CD14-positive monocyte (primary cell): ENCODE measurements around the gene EP400. TPM values are rescaled to one million over a fixed set of nuclear protein-coding genes. Genes with fewer than 3 reads are reported as not detected.

Experiments used
- DNase-seq, 3 donors: peaks; one replicate each; pipeline ENCODE4 v3.0.0-alpha.2; 2011 to 2022
- H2AFZ ChIP-seq: 2 replicates; pipeline ENCODE4 v1.6.0; 2012; ENCODE audit warnings: mild to moderate bottlenecking, low read depth, low read length, inconsistent platforms; ENCODE audit not compliant: insufficient read depth, poor library complexity, severe bottlenecking
- H3K27ac ChIP-seq, 2 donors: 1 replicate in 1 of 2; 2 replicates in 1 of 2; pipeline ENCODE4 v1.5.1; 2012 to 2013; ENCODE audit warnings: low read length in 2 of 2, control low read depth in 1 of 2, inconsistent platforms in 1 of 2, low read depth in 1 of 2, mild to moderate bottlenecking in 1 of 2
- H3K27me3 ChIP-seq, 2 donors: one replicate each; pipeline versions ENCODE4 v1.6.0 to v1.6.1; 2011 to 2013; ENCODE audit warnings: low read length in 2 of 2; ENCODE audit not compliant: control insufficient read depth in 2 of 2, insufficient read depth in 2 of 2
- H3K36me3 ChIP-seq, 2 donors: replicated peaks in 1 of 2; 1 replicate in 1 of 2; 2 replicates in 1 of 2; pipeline versions ENCODE4 v1.5.1 to v1.6.1; 2012 to 2013; ENCODE audit warnings: low read length in 2 of 2, control low read depth in 1 of 2, inconsistent platforms in 1 of 2, mild to moderate bottlenecking in 1 of 2; ENCODE audit not compliant: insufficient read depth in 2 of 2, control insufficient read depth in 1 of 2
- H3K4me1 ChIP-seq, 2 donors: 1 replicate in 1 of 2; 2 replicates in 1 of 2; pipeline versions ENCODE4 v1.5.1 to v1.6.1; 2012 to 2013; ENCODE audit warnings: low read length in 2 of 2, control low read depth in 1 of 2, inconsistent platforms in 1 of 2, mild to moderate bottlenecking in 1 of 2, moderate library complexity in 1 of 2; ENCODE audit not compliant: insufficient read depth in 2 of 2, control insufficient read depth in 1 of 2
- H3K4me2 ChIP-seq: replicated peaks from 2 replicates; pipeline ENCODE3; 2012; ENCODE audit warnings: low read length, moderate library complexity, mild to moderate bottlenecking; ENCODE audit not compliant: poor library complexity, severe bottlenecking; ENCODE audit errors: extremely low read depth
- H3K4me3 ChIP-seq, 3 experiments: fragments of 200-600 bp in 1 of 3; sonication (generic) in 1 of 3; replicated peaks in 1 of 3; 1 replicate in 2 of 3; 2 replicates in 1 of 3; pipeline ENCODE4 v1.5.1; 2011 to 2013; ENCODE audit warnings: low read length in 3 of 3, mild to moderate bottlenecking in 3 of 3, control low read depth in 2 of 3, low read depth in 2 of 3, inconsistent platforms in 1 of 3, moderate library complexity in 1 of 3
- H3K79me2 ChIP-seq: 2 replicates; pipeline ENCODE4 v1.6.0; 2012; ENCODE audit warnings: mild to moderate bottlenecking, control low read depth, inconsistent platforms, low read length, moderate library complexity; ENCODE audit not compliant: insufficient read depth
- H3K9ac ChIP-seq: 2 replicates; pipeline ENCODE4 v1.6.0; 2017; ENCODE audit warnings: low read length, mild to moderate bottlenecking; ENCODE audit not compliant: insufficient read depth, poor library complexity, severe bottlenecking
- H3K9me3 ChIP-seq, 2 donors: replicated peaks in 1 of 2; 1 replicate in 1 of 2; 2 replicates in 1 of 2; pipeline versions ENCODE4 v1.5.1 to v1.6.1; 2012 to 2013; ENCODE audit warnings: low read length in 2 of 2, control low read depth in 1 of 2; ENCODE audit not compliant: control insufficient read depth in 1 of 2, insufficient read depth in 1 of 2
- H4K20me1 ChIP-seq: 2 replicates; pipeline ENCODE4 v1.6.0; 2012; ENCODE audit warnings: mild to moderate bottlenecking, low read length, control low read depth, moderate library complexity; ENCODE audit not compliant: insufficient read depth
- H3K27ac Mint-ChIP-seq, 7 donors: one replicate each; pipeline ENCODE4 v1.8.0; 2020; ENCODE audit warnings: mild to moderate bottlenecking in 7 of 7, mixed read lengths in 7 of 7, moderate library complexity in 6 of 7, inconsistent platforms in 2 of 7
- H3K27me3 Mint-ChIP-seq, 3 donors: one replicate each; pipeline ENCODE4 v1.8.0; 2021 to 2022; ENCODE audit warnings: low read depth in 3 of 3, mild to moderate bottlenecking in 3 of 3, mixed read lengths in 3 of 3, moderate library complexity in 3 of 3, inconsistent platforms in 1 of 3
- H3K36me3 Mint-ChIP-seq, 2 donors: one replicate each; pipeline ENCODE4 v1.8.0; 2020; ENCODE audit warnings: mixed read lengths in 2 of 2, inconsistent platforms in 1 of 2, mild to moderate bottlenecking in 1 of 2
- H3K4me1 Mint-ChIP-seq: one replicate; pipeline ENCODE4 v1.8.0; 2020; ENCODE audit warnings: mild to moderate bottlenecking, mixed read lengths
- H3K4me3 Mint-ChIP-seq, 2 donors: one replicate each; pipeline ENCODE4 v1.8.0; 2020; ENCODE audit warnings: mild to moderate bottlenecking in 2 of 2, mixed read lengths in 2 of 2, moderate library complexity in 1 of 2
- H3K9me3 Mint-ChIP-seq, 7 donors: one replicate each; pipeline ENCODE4 v1.8.0; 2020 to 2022; ENCODE audit warnings: mixed read lengths in 7 of 7, mild to moderate bottlenecking in 6 of 7, moderate library complexity in 6 of 7, inconsistent platforms in 2 of 7
- WGBS: methylation state at CpG from one replicate; pipeline ENCODE4 v1.1.5; 2013; ENCODE audit warnings: missing lambda C conversion rate; ENCODE audit not compliant: insufficient coverage; 5-methylcytosine and 5-hydroxymethylcytosine counted together
- intact Hi-C, 2 donors: fragments of 100-400 bp; cut with micrococcal nuclease; formaldehyde crosslinking; loops; one replicate each; pipeline versions ENCODE4 v1.15.0 to v1.15.1; 2023
- polyA plus RNA-seq, 3 donors: library from polyadenylated mRNA; depleted of rRNA in 1 of 3; unstranded in 2 of 3; stranded (reverse) in 1 of 3; fragments of 300-500 nt in 2 of 3; fragments of >200 nt in 1 of 3; fragmentation: Illumina TruSeq in 2 of 3; gene quantifications; 1 replicate in 2 of 3; 2 replicates in 1 of 3; pipeline ENCODE4 v1.2.3, GENCODE V29; 2012 to 2021
- TF ChIP-seq, protein P1 (sequence below): fragments of 200-600 bp; IDR thresholded peaks from one replicate; pipeline ENCODE4 v1.8.0; 2022; ENCODE audit warnings: antibody characterized with exemption, mild to moderate bottlenecking

The EP400 gene
- polyA plus RNA-seq, 3 donors, result 0.65 to 12.1 (median 0.81) TPM

DNA sequence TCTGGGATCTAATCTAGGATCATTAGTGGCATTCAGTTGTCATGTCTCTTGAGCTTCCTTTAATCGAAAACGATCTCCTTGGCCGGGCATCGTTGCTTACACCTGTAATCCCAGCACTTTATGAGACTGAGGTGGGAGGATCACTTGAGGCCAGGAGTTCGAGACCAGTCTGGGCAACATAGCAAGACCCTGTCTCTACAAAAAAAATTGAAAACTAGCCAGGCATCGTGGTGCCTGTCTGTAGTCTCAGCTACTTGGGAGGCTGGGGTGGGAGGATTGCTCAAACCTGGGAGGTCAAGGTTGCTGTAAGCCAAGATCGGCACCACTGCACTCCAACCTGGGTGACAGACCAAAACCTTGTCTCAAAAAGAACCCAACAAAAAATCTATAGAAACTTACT is 11.7 kb upstream of the EP400 start:
- H3K4me1 Mint-ChIP-seq, result no peaks in the 10 kb centered on the region
- H3K9me3 Mint-ChIP-seq, result peaks cover 0 to 2% (median 0%) of the 10 kb centered on the region in 7 donors
- Histone ChIP-seq H3K79me2 (no peaks in the 10 kb centered on the region), H4K20me1 (no peaks in the 10 kb centered on the region), H3K9me3 (no peaks in the 10 kb centered on the region), H3K4me3 (no peak overlapping the region), H3K27ac (no peak overlapping the region), H3K4me1 (no peaks in the 10 kb centered on the region), H3K36me3 (peaks cover 58 to 93% of the 10 kb centered on the region in 2 donors), H3K4me2 (no peak overlapping the region), H3K27me3 (no peaks in the 10 kb centered on the region), H3K9ac (no peak overlapping the region), H2AFZ (no peak overlapping the region)
- H3K27me3 Mint-ChIP-seq, result peaks cover 0 to 2% (median 0%) of the 10 kb centered on the region in 3 donors
- TF ChIP-seq, protein P1, sequence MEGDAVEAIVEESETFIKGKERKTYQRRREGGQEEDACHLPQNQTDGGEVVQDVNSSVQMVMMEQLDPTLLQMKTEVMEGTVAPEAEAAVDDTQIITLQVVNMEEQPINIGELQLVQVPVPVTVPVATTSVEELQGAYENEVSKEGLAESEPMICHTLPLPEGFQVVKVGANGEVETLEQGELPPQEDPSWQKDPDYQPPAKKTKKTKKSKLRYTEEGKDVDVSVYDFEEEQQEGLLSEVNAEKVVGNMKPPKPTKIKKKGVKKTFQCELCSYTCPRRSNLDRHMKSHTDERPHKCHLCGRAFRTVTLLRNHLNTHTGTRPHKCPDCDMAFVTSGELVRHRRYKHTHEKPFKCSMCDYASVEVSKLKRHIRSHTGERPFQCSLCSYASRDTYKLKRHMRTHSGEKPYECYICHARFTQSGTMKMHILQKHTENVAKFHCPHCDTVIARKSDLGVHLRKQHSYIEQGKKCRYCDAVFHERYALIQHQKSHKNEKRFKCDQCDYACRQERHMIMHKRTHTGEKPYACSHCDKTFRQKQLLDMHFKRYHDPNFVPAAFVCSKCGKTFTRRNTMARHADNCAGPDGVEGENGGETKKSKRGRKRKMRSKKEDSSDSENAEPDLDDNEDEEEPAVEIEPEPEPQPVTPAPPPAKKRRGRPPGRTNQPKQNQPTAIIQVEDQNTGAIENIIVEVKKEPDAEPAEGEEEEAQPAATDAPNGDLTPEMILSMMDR, result no peak
- DNase-seq, result no peak
- intact Hi-C loops, result no loop called here
- peak overlapping the region in 2 of 7 donors; percentile 13 to 32 for H3K27ac Mint-ChIP-seq
- peaks cover 64 to 94% of the 10 kb centered on the region in 2 donors for H3K36me3 Mint-ChIP-seq
- no peak overlapping the region for H3K4me3 Mint-ChIP-seq
- WGBS, result 100% methylated on average over 1 of the region's 7 CpGs

DNA sequence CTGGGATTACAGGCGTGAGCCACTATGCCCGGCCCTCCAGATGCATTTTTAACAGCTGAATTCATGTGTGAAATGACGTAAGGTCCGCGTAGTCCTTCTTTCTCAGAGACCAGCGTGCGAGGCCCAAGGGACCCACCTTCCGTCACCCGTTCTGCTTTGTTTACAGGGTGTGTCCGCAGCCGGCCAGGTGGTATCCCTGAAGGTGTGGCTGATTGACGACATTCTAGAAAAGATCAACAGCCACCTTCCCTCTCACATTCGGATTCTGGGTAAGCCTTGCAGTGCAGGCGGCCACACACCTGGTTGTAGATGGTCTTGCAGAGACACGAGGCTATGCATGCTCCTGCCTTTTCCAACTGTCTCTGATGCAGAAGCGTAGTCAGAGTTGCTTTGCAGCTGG is 10.7 kb upstream of the EP400 start:
- H3K27ac Mint-ChIP-seq, result no peak overlapping the region
- H3K27ac ChIP-seq, result no peak overlapping the region
- H3K79me2 ChIP-seq, result no peaks in the 10 kb centered on the region
- intact Hi-C loops, result no loop called here
- H4K20me1 ChIP-seq, result no peaks in the 10 kb centered on the region
- 98% methylated on average over 12 of the region's 16 CpGs for WGBS
- no peak overlapping the region for H2AFZ ChIP-seq
- peaks cover 57 to 93% of the 10 kb centered on the region in 2 donors for H3K36me3 ChIP-seq
- TF ChIP-seq, protein P1, result no peak
- no peak overlapping the region for H3K4me3 ChIP-seq
- no peaks in the 10 kb centered on the region for H3K27me3 ChIP-seq
- no peak for DNase-seq
- no peaks in the 10 kb centered on the region for H3K4me1 Mint-ChIP-seq
- no peak overlapping the region for H3K4me2 ChIP-seq
- H3K27me3 Mint-ChIP-seq, result peaks cover 0 to 2% (median 0%) of the 10 kb centered on the region in 3 donors
- no peaks in the 10 kb centered on the region for H3K4me1 ChIP-seq
- H3K4me3 Mint-ChIP-seq, result no peak overlapping the region
- peaks cover 62 to 94% of the 10 kb centered on the region in 2 donors for H3K36me3 Mint-ChIP-seq
- H3K9me3 ChIP-seq, result no peaks in the 10 kb centered on the region
- H3K9ac ChIP-seq, result no peak overlapping the region
- H3K9me3 Mint-ChIP-seq, result peaks cover 0 to 2% (median 0%) of the 10 kb centered on the region in 7 donors
